GM12891 (cell line): ENCODE data around the gene RANBP1.
"Not testable (repeated sequence)": the region's sequence is repeated elsewhere in the genome, so short reads cannot be mapped to it uniquely, and the experiment has no call there.

Experiments
- DNase-seq: peaks from one replicate; pipeline ENCODE4 v3.0.0; 2011; ENCODE audit warnings: low spot score; ENCODE audit not compliant: insufficient read length
- FAIRE-seq: peaks from 2 replicates; lab custom pipeline; 2011; peaks lifted over from hg19 to GRCh38; lab: Jason Lieb, UNC
- PAX5 ChIP-seq: IDR thresholded peaks from 2 replicates; pipeline ENCODE4 v1.6.1; 2011; ENCODE audit warnings: low read length, moderate library complexity, mild to moderate bottlenecking; ENCODE audit not compliant: insufficient read depth, severe bottlenecking
- POLR2A ChIP-seq: IDR thresholded peaks from 2 replicates; pipeline ENCODE4 v1.6.1; 2011; ENCODE audit warnings: low read depth, low read length, control low read depth
- POLR2AphosphoS5 ChIP-seq: IDR thresholded peaks from 2 replicates; pipeline ENCODE4 v1.6.1; 2011; ENCODE audit warnings: low read depth, low read length, control low read depth
- POU2F2 ChIP-seq: IDR thresholded peaks from 2 replicates; pipeline ENCODE4 v1.6.1; 2011; ENCODE audit warnings: low read depth, mild to moderate bottlenecking, control low read depth, low read length, moderate library complexity
- SPI1 ChIP-seq: IDR thresholded peaks from 2 replicates; pipeline ENCODE4 v1.6.1; 2011; ENCODE audit warnings: low read depth, low read length, control low read depth
- TAF1 ChIP-seq: IDR thresholded peaks from 2 replicates; pipeline ENCODE4 v1.6.1; 2011; ENCODE audit warnings: low read depth, low read length, control low read depth

RANBP1 gene

DNA sequence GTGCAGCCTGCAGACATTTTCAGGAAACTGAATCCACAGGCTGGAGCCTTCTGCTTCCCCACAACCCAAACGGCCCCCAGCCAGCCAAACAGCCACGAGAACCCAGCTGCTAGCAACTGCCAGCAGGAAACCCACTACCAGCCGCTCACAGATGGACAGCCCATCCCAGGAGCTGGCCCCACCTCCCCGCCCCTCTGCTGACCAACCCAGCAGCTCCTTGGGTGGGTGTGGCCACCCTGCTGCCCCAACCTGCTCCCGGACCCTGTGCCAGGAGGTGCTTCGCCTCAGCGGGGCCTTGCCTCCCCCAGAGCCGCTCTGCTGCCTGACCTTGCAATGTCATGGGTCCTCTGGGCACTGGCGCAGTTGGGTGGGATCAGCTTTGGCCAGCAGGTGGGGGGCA is 43.2 kb downstream of the RANBP1 start:
- TF ChIP-seq TAF1 (no peak), POU2F2 (no peak), POLR2A (no peak)
- no peak for DNase-seq
- no peak for FAIRE-seq

- FAIRE-seq, DNase-seq: not testable (repeated sequence)
Observed at GRCh38 chr22:20159531-20159930, 43.6 kb downstream of the RANBP1 start.

GRCh38 chr22:20160041-20160440 is 44.1 kb downstream of the RANBP1 start:
- no peak for TF ChIP-seq SPI1
- TF ChIP-seq TAF1, result no peak
- TF ChIP-seq POU2F2, result no peak
- TF ChIP-seq PAX5, result no peak
- no peak for TF ChIP-seq POLR2A
- TF ChIP-seq POLR2AphosphoS5, result no peak
- no peak for DNase-seq
- no peak for FAIRE-seq

DNA sequence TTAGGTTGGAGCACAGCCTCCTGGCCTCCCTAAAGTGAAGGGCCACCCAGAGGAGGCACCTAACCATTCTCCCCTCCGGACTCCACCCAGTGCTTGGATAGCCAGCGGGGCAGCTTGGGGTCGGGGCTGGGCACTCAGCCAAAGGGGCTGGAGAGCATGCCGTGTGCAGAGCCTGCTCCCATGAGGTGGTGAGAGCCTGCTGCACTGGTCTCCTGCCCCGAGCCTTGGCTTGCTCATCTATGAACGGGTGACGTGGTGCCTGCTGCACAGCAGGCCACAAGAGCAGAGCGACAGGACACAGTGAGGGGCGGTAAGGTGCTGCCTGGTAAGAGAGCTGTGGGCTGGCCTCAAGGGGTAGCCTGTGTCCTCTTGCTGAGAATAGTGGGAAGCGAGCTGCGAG is 49.0 kb downstream of the RANBP1 start:
- DNase-seq (no peak), FAIRE-seq (no peak)

DNA sequence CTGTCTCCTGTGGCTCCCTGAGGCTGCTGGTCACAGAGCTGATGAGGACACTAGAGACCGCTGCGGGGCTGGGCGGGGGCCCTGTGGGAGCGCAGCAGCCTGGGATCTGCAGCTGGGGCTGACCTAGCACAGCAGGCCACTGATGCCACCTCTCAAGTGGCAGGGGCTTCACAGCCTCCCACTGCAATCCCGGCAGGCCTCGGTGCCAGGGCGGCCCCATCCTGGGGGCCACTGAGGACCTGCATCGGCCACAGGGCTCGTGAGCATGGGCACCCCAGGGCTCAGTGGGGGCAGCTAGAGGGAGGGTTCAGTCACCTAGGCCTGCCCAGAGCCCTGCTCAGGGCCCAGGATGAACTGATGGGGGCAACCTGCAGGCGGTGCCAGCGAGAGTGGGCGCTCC is 49.5 kb downstream of the RANBP1 start:
- FAIRE-seq, result no peak
- no peak for DNase-seq
- no peak for TF ChIP-seq SPI1
- TF ChIP-seq POU2F2, result no peak
- TF ChIP-seq POLR2A, result no peak
- TF ChIP-seq PAX5, result no peak
- no peak for TF ChIP-seq TAF1
- TF ChIP-seq POLR2AphosphoS5, result no peak

More for the DNA sequence above, 49.0 kb downstream of the RANBP1 start:
- TF ChIP-seq SPI1 (no peak), POU2F2 (no peak)

GRCh38 chr22:20165913-20166312 is 50.0 kb downstream of the RANBP1 start:
- no peak for TF ChIP-seq PAX5
- no peak for TF ChIP-seq SPI1
- no peak for TF ChIP-seq TAF1
- TF ChIP-seq POLR2A, result no peak
- no peak for TF ChIP-seq POLR2AphosphoS5
- TF ChIP-seq POU2F2, result no peak
- no peak for DNase-seq
- no peak for FAIRE-seq

DNA sequence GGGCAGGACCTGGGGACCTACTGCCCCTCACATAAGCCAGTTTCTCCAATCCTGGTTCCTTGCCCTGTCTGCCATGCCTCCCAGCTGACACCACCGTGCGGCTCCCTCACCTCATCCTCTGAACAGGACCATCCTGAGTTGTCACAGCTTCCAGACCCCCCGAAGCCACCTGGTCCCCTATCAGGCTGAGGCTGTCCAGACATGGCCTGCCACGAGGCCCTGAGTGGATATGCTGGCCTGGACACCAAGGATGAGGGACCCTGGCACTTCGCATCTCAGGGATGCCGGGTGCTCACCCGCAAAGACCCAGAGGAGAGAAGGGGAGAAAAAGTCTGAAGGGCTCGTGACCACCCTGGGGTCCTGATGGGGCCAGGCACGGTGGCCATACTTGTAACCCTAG is 50.8 kb downstream of the RANBP1 start:
- TF ChIP-seq POU2F2, result no peak
- no peak for TF ChIP-seq TAF1
- no peak for TF ChIP-seq PAX5
- no peak for TF ChIP-seq SPI1
- FAIRE-seq (no peak), DNase-seq (no peak)

DNA sequence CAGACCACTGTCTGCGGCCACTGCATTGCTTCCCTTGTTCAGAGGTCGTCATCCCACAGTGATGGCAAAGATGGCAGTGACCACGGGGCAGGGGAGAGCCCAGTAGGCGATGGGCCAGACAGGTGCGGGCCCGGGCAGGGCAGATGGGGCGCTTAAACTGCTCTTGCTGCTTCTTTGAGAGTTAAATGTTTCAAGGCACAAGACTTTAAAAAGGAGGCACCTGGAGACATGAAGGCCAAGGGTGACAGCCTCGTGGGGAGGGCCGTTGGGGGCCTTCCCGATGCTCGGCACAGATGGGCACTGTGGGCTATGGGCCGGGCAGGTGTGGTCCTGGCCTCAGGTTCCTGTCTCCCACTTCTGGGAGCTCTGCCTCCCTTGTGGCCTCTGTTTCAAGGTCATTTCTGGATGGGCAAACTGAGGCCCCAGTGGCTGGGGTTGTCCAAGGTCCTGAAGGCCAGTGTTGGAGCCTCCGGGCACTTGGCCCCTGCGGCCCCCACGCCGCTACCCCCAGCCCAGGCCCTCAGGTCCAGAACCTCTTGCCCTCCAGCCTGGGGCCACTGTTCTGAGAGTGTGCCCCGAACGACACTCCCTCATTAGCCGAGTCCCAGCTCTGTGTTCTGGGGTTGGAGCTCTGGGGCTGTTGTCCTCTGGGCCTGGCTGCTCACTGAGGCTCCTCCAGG is 51.9 kb downstream of the RANBP1 start:
- TF ChIP-seq POU2F2, result no peak
- TF ChIP-seq POLR2A, result no peak
- no peak for TF ChIP-seq SPI1
- TF ChIP-seq PAX5, result no peak
- TF ChIP-seq POLR2AphosphoS5, result no peak
- no peak for TF ChIP-seq TAF1
- no peak for FAIRE-seq
- no peak for DNase-seq

GRCh38 chr22:20169253-20169822 is 53.4 kb downstream of the RANBP1 start:
- DNase-seq (no peak), FAIRE-seq (no peak)
- TF ChIP-seq TAF1, result no peak
- TF ChIP-seq POLR2A, result no peak
- TF ChIP-seq PAX5, result no peak
- no peak for TF ChIP-seq SPI1
- no peak for TF ChIP-seq POU2F2
- no peak for TF ChIP-seq POLR2AphosphoS5

GRCh38 chr22:20170170-20170569 is 54.3 kb downstream of the RANBP1 start:
- TF ChIP-seq POU2F2, result no peak
- no peak for TF ChIP-seq SPI1
- no peak for TF ChIP-seq TAF1
- DNase-seq (no peak), FAIRE-seq (no peak)

DNA sequence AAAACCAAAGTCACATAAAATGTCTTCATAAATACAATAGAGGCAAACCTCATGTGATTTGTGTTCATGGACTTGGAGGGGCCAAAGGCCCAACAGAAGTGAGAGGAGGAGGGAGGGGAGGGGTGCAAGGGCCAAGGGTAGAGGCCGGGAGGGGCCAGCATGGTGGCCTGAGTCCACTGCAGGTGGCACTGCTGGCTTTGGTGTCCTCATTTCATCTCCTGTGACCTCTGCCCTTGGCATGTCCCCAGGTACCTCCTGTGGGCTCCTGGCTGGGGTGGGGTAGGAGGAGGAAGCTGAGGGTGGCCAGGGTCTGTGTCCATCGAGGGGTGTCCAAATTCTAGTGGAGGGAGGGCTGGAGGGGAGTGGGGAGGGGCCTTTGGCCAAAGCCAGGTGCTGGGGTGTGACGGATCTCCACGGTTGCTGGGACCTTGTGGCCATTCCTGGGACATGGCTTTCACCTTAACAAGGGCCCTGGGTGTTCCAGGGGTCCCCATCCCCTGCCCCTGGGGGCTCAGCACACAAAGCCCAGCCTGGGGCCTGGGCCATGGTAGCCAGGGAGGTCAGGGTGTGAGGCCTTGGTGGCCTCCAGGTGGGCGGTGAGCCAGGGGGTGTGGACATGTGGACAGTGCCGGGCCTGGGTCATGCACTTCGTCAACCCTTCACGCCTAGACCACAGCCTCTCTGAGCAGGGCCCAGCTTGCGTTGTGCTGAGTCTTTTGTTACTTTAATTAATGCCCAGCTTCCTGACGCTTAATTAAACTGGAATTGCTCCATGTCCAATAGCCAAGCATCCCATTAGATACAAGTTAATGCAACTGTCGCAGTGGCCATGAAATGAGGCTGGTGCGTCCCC is 55.6 kb downstream of the RANBP1 start:
- TF ChIP-seq POLR2A (no peak), TAF1 (no peak), PAX5 (no peak), POLR2AphosphoS5 (no peak), SPI1 (no peak), POU2F2 (no peak)
- FAIRE-seq, result no peak
- no peak for DNase-seq
